ENCODE data around the gene FBXW4.

- TF ChIP-seq CTCF (IDR thresholded peaks at IDR 0.05) (peak; percentile 84 to 98 (median 88)), POLR2A (IDR thresholded peaks at IDR 0.05) (no peak)
Observed at GRCh38 chr10:101569622-101570427, 125.1 kb downstream of the FBXW4 start.

All from uterus (tissue), 2 donors.